ENCODE results near the gene RSF1.

The RSF1 gene

GRCh38 chr11:77749232-77749631 is 71.3 kb downstream of the RSF1 start:
- DNase-seq, result no peak

DNA sequence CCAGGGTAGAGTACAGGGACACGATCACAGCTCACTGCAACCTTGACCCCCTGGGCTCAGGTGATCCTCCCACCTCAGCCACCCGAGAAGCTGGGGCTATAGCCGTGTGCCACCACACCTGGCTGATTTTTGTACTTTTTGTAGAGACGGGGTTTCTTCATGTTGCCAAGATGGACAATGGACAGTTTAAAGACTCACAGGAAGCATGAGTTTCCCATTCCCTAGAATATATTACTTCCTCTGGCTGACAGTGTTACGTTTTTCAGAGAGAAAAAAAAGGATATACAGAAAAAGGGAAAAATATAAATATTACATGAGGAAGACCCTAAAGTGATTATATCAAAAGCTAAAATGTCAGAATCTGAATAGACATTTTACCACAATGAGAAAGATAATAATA is 72.3 kb downstream of the RSF1 start:
- DNase-seq, result no peak

DNA sequence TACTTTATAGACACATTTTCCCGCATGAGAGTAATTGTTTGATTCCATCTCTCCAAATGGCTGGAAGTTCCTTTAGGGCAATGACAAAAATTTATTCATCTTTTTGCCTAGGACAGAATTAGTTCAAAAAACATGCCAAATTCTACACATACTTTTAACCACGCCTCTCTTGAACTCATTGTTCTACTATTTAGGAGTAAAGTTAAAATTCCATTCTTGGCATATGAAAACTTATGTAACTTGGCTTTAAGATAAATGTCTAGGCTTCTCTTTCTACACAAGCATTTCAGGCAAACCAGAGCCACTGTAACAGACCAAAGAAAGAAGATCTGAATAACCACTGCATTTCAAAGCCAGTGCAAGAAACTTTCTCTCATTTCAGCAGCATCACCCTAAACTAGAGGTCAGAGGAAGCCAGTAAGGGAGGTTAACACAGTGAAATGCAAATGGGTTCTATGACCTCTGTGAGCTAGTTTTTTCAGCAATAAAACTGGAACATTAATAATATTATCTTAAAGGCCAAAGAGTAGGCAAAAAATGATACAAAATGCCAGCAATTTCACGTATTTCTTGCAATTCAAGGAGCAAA is 73.0 kb downstream of the RSF1 start:
- no peak for DNase-seq

DNA sequence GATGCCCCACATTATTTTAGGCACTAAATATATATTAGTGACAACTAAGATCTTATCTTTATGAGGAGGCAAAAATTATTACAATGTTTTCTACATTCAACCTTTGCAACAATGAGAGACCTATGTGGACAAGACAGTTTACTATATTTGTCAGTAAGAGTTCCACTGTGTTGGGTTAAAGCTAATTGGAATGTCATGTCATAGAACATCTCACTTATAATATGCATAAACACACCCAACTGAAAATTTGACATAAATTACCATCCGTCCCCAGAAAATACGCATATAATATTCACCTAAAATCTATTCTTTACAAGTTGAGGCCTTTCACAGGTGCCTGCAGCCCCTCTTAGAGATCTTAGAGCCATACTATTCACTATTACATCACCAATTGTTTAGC is 84.0 kb downstream of the RSF1 start:
- no peak for DNase-seq

GRCh38 chr11:77734890-77735289 is 85.6 kb downstream of the RSF1 start:
- DNase-seq, result no peak

DNA sequence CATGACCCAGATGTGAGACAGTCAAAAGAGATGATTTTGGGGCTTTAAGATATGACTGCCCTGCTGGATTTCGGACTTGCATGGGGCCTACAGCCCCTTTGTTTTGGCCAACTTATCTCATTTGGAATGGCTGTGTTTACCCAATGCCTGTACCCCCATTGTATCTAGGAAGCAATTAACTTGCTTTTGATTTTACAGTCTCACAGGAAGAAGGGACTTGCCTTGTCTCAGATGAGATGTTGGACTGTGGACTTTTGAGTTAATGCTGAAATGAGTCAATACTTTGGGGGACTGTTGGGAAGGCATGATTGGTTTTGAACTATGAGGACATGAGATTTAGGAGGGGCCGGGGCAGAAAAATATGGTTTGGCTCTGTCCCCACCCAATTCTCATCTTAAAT is 88.4 kb downstream of the RSF1 start:
- no peak for DNase-seq

- DNase-seq, result no peak
These were observed 89.7 kb downstream of the RSF1 start for GRCh38 chr11:77730789-77731188.

DNA sequence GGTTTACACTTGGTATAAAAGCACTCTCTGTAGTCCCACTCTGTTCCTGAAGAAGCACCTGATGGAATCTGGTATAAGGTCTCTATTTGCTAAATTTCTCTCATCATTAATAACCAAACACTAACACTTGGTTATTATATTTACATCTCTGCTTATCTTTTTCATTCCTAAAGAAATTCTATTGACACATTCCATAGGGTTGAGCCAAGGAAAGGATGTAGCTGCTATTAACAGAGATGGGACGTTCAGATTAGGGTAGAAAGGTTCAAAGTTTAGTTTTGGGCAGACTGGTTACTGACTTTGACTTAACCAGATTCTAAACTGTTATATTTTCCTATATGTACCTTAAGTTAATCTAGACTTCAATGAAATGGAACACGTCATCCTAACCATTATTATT is 91.5 kb downstream of the RSF1 start:
- DNase-seq, result no peak

DNA sequence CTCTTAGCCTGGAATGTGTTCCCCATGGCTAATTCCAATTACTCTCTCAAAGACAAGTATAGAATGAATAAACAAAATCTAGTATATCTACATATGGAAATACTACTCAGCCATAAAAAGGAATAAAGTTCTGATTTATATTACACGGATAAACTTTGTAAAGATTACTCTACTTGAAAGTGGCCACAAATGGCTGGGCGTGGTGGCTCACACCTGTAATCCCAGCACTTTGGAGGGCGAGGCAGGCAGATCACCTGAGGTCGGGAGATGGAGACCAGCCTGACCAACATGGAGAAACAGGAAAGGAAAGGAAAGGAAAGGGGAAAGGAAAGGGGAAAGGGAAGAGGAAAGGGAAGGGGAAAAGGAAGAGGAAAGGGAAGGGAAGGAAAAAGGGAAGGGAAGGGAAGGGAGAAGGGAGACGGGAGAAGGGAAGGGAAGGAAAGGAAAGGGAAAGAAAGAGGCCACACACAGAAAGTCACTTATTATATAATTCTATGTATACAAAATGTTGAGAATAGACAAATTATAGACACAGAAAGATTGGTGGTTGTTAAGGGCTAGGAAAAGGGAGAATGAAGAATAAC is 92.2 kb downstream of the RSF1 start:
- no peak for DNase-seq

GRCh38 chr11:77726524-77726923 is 94.0 kb downstream of the RSF1 start:
- DNase-seq, result no peak

- DNase-seq, result no peak
These were observed 95.1 kb downstream of the RSF1 start for GRCh38 chr11:77725433-77725832.

- no peak for DNase-seq
These were observed 95.9 kb downstream of the RSF1 start for GRCh38 chr11:77724636-77725035.

- DNase-seq, result no peak
These were observed 97.5 kb downstream of the RSF1 start for GRCh38 chr11:77723024-77723423.

DNA sequence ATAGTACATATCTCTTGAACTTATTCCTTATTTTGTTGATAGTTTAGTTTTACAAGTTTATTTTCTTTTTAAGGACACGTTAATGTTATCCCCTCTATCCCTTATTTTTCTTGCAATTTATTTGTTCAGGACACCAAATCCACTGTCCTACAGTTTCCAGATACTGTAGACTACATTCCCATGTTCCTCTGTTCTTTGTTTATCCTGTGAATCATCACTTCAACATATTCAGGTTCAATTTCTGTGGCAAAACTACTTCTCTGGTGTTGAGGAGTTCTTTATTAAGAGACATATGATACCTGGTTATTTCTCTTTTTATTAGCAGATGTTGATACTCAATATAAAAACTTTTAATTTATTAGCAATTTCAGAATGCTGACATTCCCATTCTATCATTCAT is 110.2 kb downstream of the RSF1 start:
- DNase-seq, result no peak

- DNase-seq, result no peak
These were observed 114.5 kb downstream of the RSF1 start for GRCh38 chr11:77705876-77706579.

DNA sequence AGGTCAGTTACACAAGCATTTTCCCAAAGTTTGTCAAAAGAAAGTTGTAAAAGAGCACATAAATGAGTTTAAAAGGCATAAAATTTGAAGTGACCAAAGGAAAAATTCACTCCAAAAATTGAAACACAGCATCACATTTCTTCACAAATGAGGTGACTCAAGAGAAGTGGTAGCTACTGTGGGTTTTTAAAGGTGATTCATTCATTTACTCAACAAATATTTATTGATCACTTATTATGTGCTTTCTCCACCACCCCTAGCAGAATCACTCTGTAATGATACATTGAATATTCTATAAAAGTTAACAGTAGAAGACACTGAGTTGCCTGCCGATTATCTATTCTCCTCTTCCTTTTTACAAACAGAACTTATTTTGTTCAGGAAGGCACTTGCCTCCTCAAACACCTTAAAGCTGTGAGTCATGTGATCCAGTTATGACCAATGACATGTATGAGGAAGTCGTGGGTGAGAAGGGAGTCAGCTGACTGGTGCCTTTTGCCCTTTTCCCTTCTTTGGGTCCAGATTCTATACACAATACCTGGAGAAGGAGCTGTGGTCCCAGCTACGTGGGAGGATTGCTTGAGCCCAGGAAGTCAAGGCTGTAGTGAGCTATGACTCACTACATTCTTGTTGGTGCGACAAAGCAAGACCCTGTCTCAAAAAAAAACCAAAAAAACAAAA is 115.2 kb downstream of the RSF1 start:
- no peak for DNase-seq

DNA sequence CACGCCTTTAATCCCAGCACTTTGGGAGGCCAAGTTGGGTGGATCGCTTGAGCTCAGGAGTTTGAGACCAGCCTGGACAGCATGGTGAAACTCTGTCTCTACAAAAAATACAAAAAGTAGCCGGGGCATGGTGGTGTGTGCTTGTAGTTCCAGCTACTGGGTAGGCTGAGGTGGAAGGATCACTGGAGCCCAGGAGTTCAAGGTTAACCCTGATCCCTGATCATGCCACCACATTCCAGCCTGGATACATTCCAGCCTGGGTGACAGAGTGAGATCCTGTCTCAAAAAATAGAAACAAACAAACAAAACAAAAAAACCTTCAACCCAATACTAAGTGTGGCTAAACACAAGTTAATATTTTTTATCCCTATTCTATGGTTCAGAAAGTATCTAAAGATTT is 116.5 kb downstream of the RSF1 start:
- no peak for DNase-seq

GRCh38 chr11:77699425-77699824 is 121.1 kb downstream of the RSF1 start:
- no peak for DNase-seq

- DNase-seq, result no peak
These were observed 121.6 kb downstream of the RSF1 start for GRCh38 chr11:77698896-77699295.

DNA sequence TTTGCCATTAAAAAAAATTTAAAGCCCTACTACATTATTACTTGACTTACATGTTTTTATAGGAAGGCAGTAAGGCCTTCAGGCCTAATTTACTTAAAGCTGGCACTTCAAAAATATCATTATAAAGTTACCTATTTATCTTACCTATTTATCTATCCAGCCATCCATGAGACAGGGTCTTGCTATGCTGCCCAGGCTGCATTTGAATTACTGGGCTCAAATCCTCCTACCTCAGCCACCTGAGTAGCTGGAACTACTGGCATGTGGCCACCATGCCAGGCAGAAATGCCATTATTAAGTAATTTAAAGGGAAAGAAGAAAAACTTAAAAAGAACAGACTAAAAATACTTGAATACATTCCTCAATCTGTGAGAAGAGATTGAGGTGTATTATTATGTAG is 122.7 kb downstream of the RSF1 start:
- no peak for DNase-seq

- no peak for DNase-seq
These were observed 125.1 kb downstream of the RSF1 start for GRCh38 chr11:77695417-77695816.

DNA sequence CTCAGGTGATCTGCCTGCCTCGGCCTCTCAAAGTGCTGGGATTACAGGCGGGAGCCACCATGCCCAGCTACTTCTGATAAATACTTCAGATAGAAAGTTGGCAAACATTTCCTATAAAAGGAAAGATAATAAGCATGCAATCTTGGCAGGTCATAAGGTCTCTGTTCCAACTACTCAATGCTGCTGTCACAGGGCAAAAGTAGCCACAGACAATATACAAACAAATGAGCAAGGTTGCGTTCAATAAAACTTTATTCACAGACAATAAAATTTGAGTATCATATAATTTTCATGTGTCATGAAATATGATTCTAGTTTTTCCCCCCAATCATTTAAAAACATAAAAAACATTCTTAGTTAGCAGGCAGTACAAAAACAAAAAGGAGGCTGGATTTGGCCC is 129.9 kb downstream of the RSF1 start:
- DNase-seq, result no peak

DNA sequence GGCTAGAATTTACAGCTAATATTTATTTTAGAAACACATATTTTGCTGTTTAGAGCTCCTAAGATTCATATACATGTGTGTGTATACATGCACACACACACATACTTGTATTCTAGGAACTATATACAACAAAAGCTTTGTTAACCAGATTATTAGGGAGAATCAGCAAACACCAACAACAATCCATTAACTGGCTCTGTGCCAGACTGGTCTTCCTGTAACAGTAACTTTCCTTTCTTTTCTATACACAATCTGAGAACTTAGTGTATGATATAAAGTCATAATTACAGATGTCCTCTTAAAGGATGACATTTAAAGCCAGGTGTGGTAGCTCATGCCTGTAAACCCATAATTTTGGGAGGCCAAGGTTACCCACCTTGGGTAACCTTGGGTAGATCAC is 133.4 kb downstream of the RSF1 start:
- no peak for DNase-seq

DNA sequence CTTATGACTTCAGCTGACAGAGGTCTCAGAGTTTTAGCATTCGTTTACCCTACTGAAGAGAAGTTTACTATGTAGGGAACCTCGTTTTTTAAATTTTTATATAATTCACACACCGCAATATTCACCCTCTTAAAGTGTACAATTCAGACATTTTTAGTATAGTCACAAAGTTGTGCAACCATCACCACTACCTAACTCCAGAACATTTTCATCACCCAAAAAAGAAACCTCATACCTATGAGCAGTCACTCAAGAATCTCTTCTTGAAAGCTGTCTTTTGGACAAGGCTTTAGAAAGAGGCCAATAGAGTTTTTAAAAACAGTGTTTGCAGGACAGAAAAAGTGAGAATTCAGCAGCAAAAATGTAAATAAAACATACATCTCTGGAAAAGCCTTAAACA is 143.4 kb downstream of the RSF1 start:
- no peak for DNase-seq

Measured in NCI-H446 (cell line).